ENCODE results near the gene RBMS1. TPM values are rescaled to one million over a fixed set of nuclear protein-coding genes. Genes with fewer than 3 reads are reported as not detected.

RBMS1 gene
- total and polyA plus RNA-seq, 2 of the 13 experiments (the other 11 are each of a cell fraction or from before 2014, with no cell fraction given) = 55.5 to 110 TPM

GRCh38 chr2:160406591-160407392 is 86.8 kb downstream of the RBMS1 start (continued):
- TF ChIP-seq BCL6 (CRISPR knock-in tag; IDR thresholded peaks at IDR 0.05) (no peak), TOE1 (CRISPR knock-in tag; IDR thresholded peaks at IDR 0.05) (0 out of 2 replicates have a peak, but pooled peaks have one; percentile 31), ZNF558 (CRISPR knock-in tag; IDR thresholded peaks at IDR 0.05; ENCODE audit: borderline replicate concordance) (no peak), TSC22D2 (CRISPR knock-in tag; IDR thresholded peaks at IDR 0.05; ENCODE audit: borderline replicate concordance) (no peak), ZNF674 (CRISPR knock-in tag; IDR thresholded peaks at IDR 0.05; ENCODE audit: low read depth) (no peak), CSRNP2 (CRISPR knock-in tag; conservative IDR thresholded peaks at IDR 0.05; ENCODE audit: low read depth) (no peak), ZNF724P (CRISPR knock-in tag; IDR thresholded peaks at IDR 0.05; ENCODE audit: borderline replicate concordance) (no peak), MLXIP (CRISPR knock-in tag; IDR thresholded peaks at IDR 0.05; ENCODE audit: borderline replicate concordance) (no peak), ZBTB7A (CRISPR knock-in tag; IDR thresholded peaks at IDR 0.05) (0 out of 2 replicates have a peak, but pooled peaks have one; percentile 30), SOX13 (IDR thresholded peaks at IDR 0.05) (no peak), SOX13 (CRISPR knock-in tag; conservative IDR thresholded peaks at IDR 0.05 in 1 of 2, IDR thresholded peaks at IDR 0.05 in 1 of 2) (no peak), SALL2 (CRISPR knock-in tag; IDR thresholded peaks at IDR 0.05) (no peak; the same call in 1 of the 2 replicates), ZNF501 (CRISPR knock-in tag; IDR thresholded peaks at IDR 0.05) (peak; percentile 74), RERE (CRISPR knock-in tag; IDR thresholded peaks at IDR 0.05; ENCODE audit: low read depth) (no peak), ZNF720 (CRISPR knock-in tag; IDR thresholded peaks at IDR 0.05) (no peak), ZNF274 (CRISPR knock-in tag; IDR thresholded peaks at IDR 0.05) (no peak), KLF11 (CRISPR knock-in tag; IDR thresholded peaks at IDR 0.05) (no peak), MATR3 (CRISPR knock-in tag; IDR thresholded peaks at IDR 0.05) (no peak)

Data from HepG2 (cell line).